HepG2 (cell line): ENCODE data around the gene PAPSS1. TPM values are rescaled to one million over a fixed set of nuclear protein-coding genes. Genes with fewer than 3 reads are reported as not detected.

Source experiments
- ARID5B ChIP-seq: IDR thresholded peaks from 2 replicates; pipeline ENCODE4 v1.4.0; 2020; ENCODE audit warnings: mild to moderate bottlenecking, missing genetic modification reagents
- BRD4 ChIP-seq: sonication (generic); formaldehyde crosslinking; IDR thresholded peaks from 2 replicates; pipeline ENCODE4 v1.4.0; 2020; ENCODE audit warnings: missing genetic modification reagents
- CENPBD1 ChIP-seq: sonication (generic); formaldehyde crosslinking; IDR thresholded peaks from 2 replicates; pipeline ENCODE4 v1.8.0; 2022; ENCODE audit warnings: missing genetic modification reagents, low read depth, mild to moderate bottlenecking, borderline replicate concordance
- CREM ChIP-seq, 2 experiments: sonication (generic) in 1 of 2; formaldehyde crosslinking in 1 of 2; IDR thresholded peaks; 2 replicates each; pipeline versions ENCODE4 v1.4.0 to v1.6.1; 2016 to 2020; ENCODE audit warnings: antibody characterized with exemption in 1 of 2, mild to moderate bottlenecking in 1 of 2, missing genetic modification reagents in 1 of 2
- FOXC1 ChIP-seq: sonication (generic); formaldehyde crosslinking; IDR thresholded peaks from 2 replicates; pipeline ENCODE4 v1.8.0; 2022; ENCODE audit warnings: mild to moderate bottlenecking, missing genetic modification reagents, borderline replicate concordance
- GFI1 ChIP-seq: sonication (generic); formaldehyde crosslinking; IDR thresholded peaks from 2 replicates; pipeline ENCODE4 v1.5.0; 2020; ENCODE audit warnings: missing genetic modification reagents, mild to moderate bottlenecking, borderline replicate concordance
- HINFP ChIP-seq: sonication (generic); formaldehyde crosslinking; IDR thresholded peaks from 2 replicates; pipeline ENCODE4 v1.4.0; 2020; ENCODE audit warnings: low read depth, mild to moderate bottlenecking, missing genetic modification reagents
- HNRNPUL1 ChIP-seq: fragments of 200-400 bp; formaldehyde crosslinking; IDR thresholded peaks from 2 replicates; pipeline ENCODE4 v1.6.1; 2017; ENCODE audit warnings: low read depth, mild to moderate bottlenecking, low read length, moderate library complexity
- MEF2D ChIP-seq: sonication (generic); formaldehyde crosslinking; IDR thresholded peaks from 2 replicates; pipeline ENCODE4 v1.5.1; 2020; ENCODE audit warnings: mild to moderate bottlenecking, missing genetic modification reagents
- MIER2 ChIP-seq: IDR thresholded peaks from 2 replicates; pipeline ENCODE4 v1.6.1; 2016; ENCODE audit warnings: missing biosample characterization, missing genetic modification reagents
- MTF1 ChIP-seq: sonication (generic); formaldehyde crosslinking; IDR thresholded peaks from 2 replicates; pipeline ENCODE4 v1.5.0; 2020; ENCODE audit warnings: missing genetic modification reagents
- PAX8 ChIP-seq: sonication (generic); formaldehyde crosslinking; IDR thresholded peaks from 2 replicates; pipeline ENCODE4 v1.8.0; 2022; ENCODE audit warnings: mild to moderate bottlenecking, missing genetic modification reagents, borderline replicate concordance
- RARA ChIP-seq: IDR thresholded peaks from 2 replicates; pipeline ENCODE4 v1.6.1; 2016; ENCODE audit warnings: missing genetic modification reagents, missing compliant biosample characterization
- ZBTB20 ChIP-seq: sonication (generic); formaldehyde crosslinking; IDR thresholded peaks from 2 replicates; pipeline ENCODE4 v1.8.1; 2023; ENCODE audit warnings: missing genetic modification reagents, low read depth, mild to moderate bottlenecking, borderline replicate concordance
- ZBTB33 ChIP-seq: sonication (generic); formaldehyde crosslinking; IDR thresholded peaks from 2 replicates; pipeline ENCODE4 v1.4.0; 2020; ENCODE audit warnings: missing genetic modification reagents
- ZNF362 ChIP-seq: sonication (generic); formaldehyde crosslinking; IDR thresholded peaks from 2 replicates; pipeline ENCODE4 v1.4.0; 2020; ENCODE audit warnings: missing genetic modification reagents, mild to moderate bottlenecking, borderline replicate concordance
- ZNF589 ChIP-seq: sonication (generic); formaldehyde crosslinking; conservative IDR thresholded peaks from 2 replicates; pipeline ENCODE4 v1.8.0; 2022; ENCODE audit warnings: mild to moderate bottlenecking, moderate library complexity, missing genetic modification reagents
- ZNF703 ChIP-seq: sonication (generic); formaldehyde crosslinking; IDR thresholded peaks from 2 replicates; pipeline ENCODE4 v1.5.1; 2020; ENCODE audit warnings: missing genetic modification reagents, mild to moderate bottlenecking, moderate library complexity, borderline replicate concordance
- ZNF790 ChIP-seq: sonication (generic); formaldehyde crosslinking; IDR thresholded peaks from 2 replicates; pipeline ENCODE4 v1.8.0; 2022; ENCODE audit warnings: missing genetic modification reagents, mild to moderate bottlenecking, borderline replicate concordance
- polyA plus RNA-seq, 8 experiments: library from polyadenylated mRNA; depleted of rRNA in 3 of 8; stranded (reverse) in 7 of 8; unstranded in 1 of 8; fragments of >200 nt; fragmentation: Illumina TruSeq in 4 of 8; extraction: Trizol in 4 of 8; gene quantifications; 2 replicates each; pipeline versions ENCODE4 v1.2.1 to v1.2.3, GENCODE V29; 2011 to 2016; ENCODE audit warnings: low read depth in 4 of 8, missing spikeins in 1 of 8, mixed read lengths in 1 of 8; ENCODE audit not compliant: insufficient read depth in 1 of 8
- total RNA-seq, 5 experiments: library from RNA; depleted of rRNA; stranded (reverse); fragments of >200 nt; fragmentation: Illumina TruSeq; extraction: Trizol; gene quantifications; 2 replicates each; pipeline ENCODE4 v1.2.3, GENCODE V29; 2016; ENCODE audit warnings: low read depth in 1 of 5

Gene PAPSS1
- total and polyA plus RNA-seq, 2 of the 13 experiments (the other 11 are each of a cell fraction or from before 2014, with no cell fraction given) = 105 to 126 TPM

GRCh38 chr4:107592519-107592918 is 127.5 kb downstream of the PAPSS1 start (continued):
- peak; percentile 33; the same call in 1 of the 2 replicates for TF ChIP-seq ARID5B
- TF ChIP-seq HNRNPUL1 = no peak
- TF ChIP-seq ZNF790 = no peak
- TF ChIP-seq ZBTB20 (CRISPR knock-in tag) = peak; percentile 54; the same call in 1 of the 2 replicates
- 0 out of 2 replicates have a peak, but pooled peaks have one; percentile 25 for TF ChIP-seq RARA (CRISPR knock-in tag)
- TF ChIP-seq PAX8 (CRISPR knock-in tag) = no peak
- no peak for TF ChIP-seq HINFP (CRISPR knock-in tag)
- no peak for TF ChIP-seq MTF1 (CRISPR knock-in tag)
- no peak for TF ChIP-seq CREM (IDR thresholded peaks at IDR 0.05)
- no peak for TF ChIP-seq CREM (CRISPR knock-in tag; IDR thresholded peaks at IDR 0.05)
- TF ChIP-seq MIER2 = no peak
- TF ChIP-seq ZNF589 = no peak
- TF ChIP-seq FOXC1 (CRISPR knock-in tag) = no peak
- TF ChIP-seq GFI1 (CRISPR knock-in tag) = no peak
- no peak for TF ChIP-seq MEF2D (CRISPR knock-in tag)
- no peak for TF ChIP-seq ZBTB33 (CRISPR knock-in tag)
- no peak for TF ChIP-seq CENPBD1
- TF ChIP-seq BRD4 (CRISPR knock-in tag) = no peak
- TF ChIP-seq ZNF703 (CRISPR knock-in tag) = no peak
- no peak for TF ChIP-seq ZNF362 (CRISPR knock-in tag)
